ENCODE data around the gene VAV2.

The VAV2 gene

DNA sequence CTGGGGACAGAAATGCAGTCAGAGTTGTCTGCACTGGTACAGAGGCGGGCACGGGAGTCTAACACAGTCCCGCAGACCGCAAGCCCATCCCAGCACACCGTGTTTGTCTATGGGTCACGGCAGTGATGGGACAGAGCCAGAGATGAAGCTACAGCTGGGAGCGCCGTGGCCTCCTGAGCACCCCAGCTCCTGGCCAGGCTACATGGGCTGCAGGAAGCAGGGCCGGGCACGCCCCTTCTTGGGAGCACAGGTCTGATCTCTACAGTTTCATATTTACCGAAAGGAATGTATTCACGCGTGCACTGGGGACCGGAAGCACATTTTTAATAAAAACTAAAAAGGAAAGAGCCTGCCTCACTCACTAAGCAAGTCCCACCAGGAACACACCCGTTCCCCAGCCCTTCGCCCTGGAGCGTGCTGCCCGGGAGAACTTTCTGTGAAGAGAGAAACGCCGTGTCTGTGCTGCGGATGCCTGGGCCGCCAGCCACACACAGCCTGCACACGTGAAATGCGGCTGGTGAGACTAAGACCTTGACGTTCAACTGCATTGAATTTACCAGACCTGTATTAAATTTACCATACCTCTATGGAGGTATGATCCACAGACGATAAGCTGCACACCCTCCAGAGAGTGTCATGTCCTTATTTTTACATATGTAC lies 81.1 kb downstream of the VAV2 start:
- H3K27me3 ChIP-seq (replicated peaks in 2 of 5; ENCODE audit: control insufficient read depth in 4 of 5, insufficient read depth in 5 of 5, low read length in 4 of 5) = no peaks in the 10 kb centered on the region
- 87% methylated on average over 18 of the region's 26 CpGs for WGBS (ENCODE audit: insufficient coverage)
- peaks cover 0 to 9% (median 6%) of the 10 kb centered on the region in 4 experiments for H3K4me1 ChIP-seq (ENCODE audit: control extremely low read depth in 1 of 4, control insufficient read depth in 4 of 4, insufficient read depth in 4 of 4, low read length in 3 of 4)
- no peaks in the 10 kb centered on the region for H3K36me3 ChIP-seq (ENCODE audit: control insufficient read depth in 4 of 4, insufficient read depth in 4 of 4, low read length in 3 of 4)
- no peak overlapping the region for H3K27ac ChIP-seq (ENCODE audit: insufficient read depth in 1 of 2, low read depth in 1 of 2, low read length in 2 of 2, poor library complexity in 1 of 2, severe bottlenecking in 2 of 2)
- DNase-seq = no peak
- CTCF ChIA-PET = interaction anchor here (0.6 kb wide), 1 partner anchor 106 kb away, joined by 4 read pairs; no protein-coding TSS in a partner anchor
- POLR2A ChIA-PET = no interaction called here
- no peaks in the 10 kb centered on the region for H3K9me3 ChIP-seq (ENCODE audit: control extremely low read depth in 1 of 5, control insufficient read depth in 4 of 5, insufficient read depth in 2 of 5, low read depth in 1 of 5, low read length in 4 of 5)
- H3K4me3 ChIP-seq (ENCODE audit: control insufficient read depth in 1 of 7, extremely low read depth in 1 of 7, insufficient read depth in 4 of 7, low read depth in 2 of 7, low read length in 6 of 7) = no peak overlapping the region

DNA sequence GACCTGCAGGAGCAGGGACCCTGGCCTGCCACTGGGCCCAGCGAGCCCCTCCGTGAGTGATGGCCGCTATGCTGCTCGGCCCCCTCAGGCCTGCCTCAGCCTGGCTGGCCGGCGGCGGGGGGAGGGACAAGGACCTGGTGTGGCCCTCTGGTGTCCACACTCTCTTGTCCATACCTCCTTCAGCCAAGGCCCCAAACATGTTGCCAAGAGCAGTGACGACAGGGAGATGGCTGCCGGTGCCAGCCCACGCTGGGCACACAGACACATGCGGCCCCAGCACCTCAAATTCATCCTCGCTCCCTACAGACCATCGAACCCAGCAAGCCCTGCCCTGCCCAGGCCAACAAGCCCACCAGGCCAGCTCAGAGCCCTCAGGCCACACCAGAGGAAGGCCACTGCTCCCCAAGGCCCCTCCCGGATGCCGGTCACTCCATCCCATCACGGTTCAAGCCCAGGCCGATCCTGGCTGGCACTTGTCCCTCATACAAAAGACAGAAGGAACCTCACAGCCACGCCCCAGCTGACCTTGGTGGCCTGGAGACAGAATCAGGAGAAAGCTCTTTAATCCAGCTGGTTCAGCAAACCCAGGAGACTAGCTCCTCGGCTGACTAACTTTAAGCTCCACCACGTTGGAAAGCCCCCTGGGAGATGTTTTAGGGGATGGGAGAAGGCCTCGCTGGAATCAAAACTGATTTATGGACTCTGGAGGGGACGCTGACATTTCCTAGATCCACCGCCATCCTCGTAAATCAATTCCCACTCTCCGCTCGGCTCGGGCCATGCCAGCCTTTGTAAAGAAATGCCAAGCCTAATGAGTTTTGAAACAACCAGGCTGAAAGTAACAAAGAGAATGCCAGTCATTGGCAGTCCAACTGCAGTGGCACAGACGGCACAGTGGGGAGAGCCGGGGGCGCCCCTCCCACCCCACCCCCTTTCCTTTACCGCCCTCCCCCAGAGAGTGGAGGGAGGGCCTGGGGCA lies 84.9 kb downstream of the VAV2 start:
- WGBS (ENCODE audit: insufficient coverage) = 98% methylated on average over 25 of the region's 31 CpGs
- ChIA-PET CTCF (interaction anchor here (0.9 kb wide), 1 partner anchor 125 kb away, joined by 3 read pairs; no protein-coding TSS in a partner anchor), POLR2A (no interaction called here)
- no peaks in the 10 kb centered on the region for H3K36me3 ChIP-seq (ENCODE audit: control insufficient read depth in 4 of 4, insufficient read depth in 4 of 4, low read length in 3 of 4)
- H3K9me3 ChIP-seq (ENCODE audit: control extremely low read depth in 1 of 5, control insufficient read depth in 4 of 5, insufficient read depth in 2 of 5, low read depth in 1 of 5, low read length in 4 of 5) = no peaks in the 10 kb centered on the region
- no peak overlapping the region for H3K4me3 ChIP-seq (ENCODE audit: control insufficient read depth in 1 of 7, extremely low read depth in 1 of 7, insufficient read depth in 4 of 7, low read depth in 2 of 7, low read length in 6 of 7)
- H3K27ac ChIP-seq (ENCODE audit: insufficient read depth in 1 of 2, low read depth in 1 of 2, low read length in 2 of 2, poor library complexity in 1 of 2, severe bottlenecking in 2 of 2) = no peak overlapping the region
- no peaks in the 10 kb centered on the region for H3K27me3 ChIP-seq (replicated peaks in 2 of 5; ENCODE audit: control insufficient read depth in 4 of 5, insufficient read depth in 5 of 5, low read length in 4 of 5)
- DNase-seq = no peak
- no peaks in the 10 kb centered on the region for H3K4me1 ChIP-seq (ENCODE audit: control extremely low read depth in 1 of 4, control insufficient read depth in 4 of 4, insufficient read depth in 4 of 4, low read length in 3 of 4)

DNA sequence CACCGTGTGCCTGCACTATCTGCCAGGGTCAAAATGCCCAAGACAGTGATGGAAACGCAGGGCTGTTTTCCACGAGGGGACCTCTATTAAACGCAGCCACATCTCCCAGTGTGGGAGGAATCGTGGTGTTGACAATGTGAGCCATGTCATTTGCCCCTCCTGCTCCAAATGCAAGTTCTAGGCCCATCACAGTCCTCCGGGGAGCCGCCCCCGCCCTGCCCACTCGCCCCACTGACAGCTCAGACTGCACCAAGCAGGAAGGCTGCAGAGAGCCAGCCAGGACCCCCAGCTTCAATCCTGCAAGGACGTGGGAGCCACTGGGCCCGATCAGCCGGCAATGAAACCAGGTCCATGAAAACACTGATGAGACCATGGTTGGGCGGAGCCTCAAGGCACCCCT lies 85.9 kb downstream of the VAV2 start:
- Histone ChIP-seq H3K27ac (ENCODE audit: insufficient read depth in 1 of 2, low read depth in 1 of 2, low read length in 2 of 2, poor library complexity in 1 of 2, severe bottlenecking in 2 of 2) (no peak overlapping the region), H3K4me1 (ENCODE audit: control extremely low read depth in 1 of 4, control insufficient read depth in 4 of 4, insufficient read depth in 4 of 4, low read length in 3 of 4) (no peaks in the 10 kb centered on the region)
- WGBS (ENCODE audit: insufficient coverage) = 88% methylated on average over 9 of the region's 13 CpGs

DNA sequence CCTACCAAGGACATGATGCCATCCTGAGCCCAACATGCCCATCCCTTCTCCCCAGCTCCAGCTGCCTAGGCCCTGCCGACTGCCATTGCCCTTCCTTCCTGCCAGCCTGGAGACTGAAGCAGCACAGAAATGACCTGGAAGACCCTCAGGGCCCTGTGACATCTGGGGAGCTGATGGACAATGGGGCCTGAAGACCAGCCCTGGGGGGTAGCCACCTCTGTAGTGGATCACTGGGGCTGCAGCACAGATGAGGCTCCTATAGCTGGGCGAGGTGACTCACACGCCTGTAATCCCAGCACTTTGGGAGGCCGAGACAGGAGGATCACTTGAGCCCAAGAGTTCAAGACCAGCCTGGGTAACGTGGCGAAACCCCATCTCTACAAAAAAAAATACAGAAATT lies 86.6 kb downstream of the VAV2 start:
- no peaks in the 10 kb centered on the region for H3K4me1 ChIP-seq (ENCODE audit: control extremely low read depth in 1 of 4, control insufficient read depth in 4 of 4, insufficient read depth in 4 of 4, low read length in 3 of 4)
- no peak for DNase-seq
- no peaks in the 10 kb centered on the region for H3K36me3 ChIP-seq (ENCODE audit: control insufficient read depth in 4 of 4, insufficient read depth in 4 of 4, low read length in 3 of 4)
- no peaks in the 10 kb centered on the region for H3K9me3 ChIP-seq (ENCODE audit: control extremely low read depth in 1 of 5, control insufficient read depth in 4 of 5, insufficient read depth in 2 of 5, low read depth in 1 of 5, low read length in 4 of 5)
- no peak overlapping the region for H3K27ac ChIP-seq (ENCODE audit: insufficient read depth in 1 of 2, low read depth in 1 of 2, low read length in 2 of 2, poor library complexity in 1 of 2, severe bottlenecking in 2 of 2)
- 100% methylated on average over 1 of the region's 6 CpGs for WGBS (ENCODE audit: insufficient coverage)
- ChIA-PET CTCF (no interaction called here), POLR2A (interaction anchor here (0.6 kb wide), 2 partner anchors 27 to 33 kb away, joined by 3 read pairs; no protein-coding TSS in a partner anchor)
- H3K4me3 ChIP-seq (ENCODE audit: control insufficient read depth in 1 of 7, extremely low read depth in 1 of 7, insufficient read depth in 4 of 7, low read depth in 2 of 7, low read length in 6 of 7) = no peak overlapping the region
- H3K27me3 ChIP-seq (replicated peaks in 2 of 5; ENCODE audit: control insufficient read depth in 4 of 5, insufficient read depth in 5 of 5, low read length in 4 of 5) = no peaks in the 10 kb centered on the region

More for the DNA sequence above, 85.9 kb downstream of the VAV2 start:
- ChIA-PET POLR2A (interaction anchor here (0.6 kb wide), 1 partner anchor 32 kb away, joined by 3 read pairs; no protein-coding TSS in a partner anchor), CTCF (interaction anchor here (0.9 kb wide), 1 partner anchor 124 kb away, joined by 3 read pairs; no protein-coding TSS in a partner anchor)
- Histone ChIP-seq H3K36me3 (ENCODE audit: control insufficient read depth in 4 of 4, insufficient read depth in 4 of 4, low read length in 3 of 4) (no peaks in the 10 kb centered on the region), H3K4me3 (ENCODE audit: control insufficient read depth in 1 of 7, extremely low read depth in 1 of 7, insufficient read depth in 4 of 7, low read depth in 2 of 7, low read length in 6 of 7) (no peak overlapping the region), H3K9me3 (ENCODE audit: control extremely low read depth in 1 of 5, control insufficient read depth in 4 of 5, insufficient read depth in 2 of 5, low read depth in 1 of 5, low read length in 4 of 5) (no peaks in the 10 kb centered on the region), H3K27me3 (replicated peaks in 2 of 5; ENCODE audit: control insufficient read depth in 4 of 5, insufficient read depth in 5 of 5, low read length in 4 of 5) (no peaks in the 10 kb centered on the region)
- no peak for DNase-seq

DNA sequence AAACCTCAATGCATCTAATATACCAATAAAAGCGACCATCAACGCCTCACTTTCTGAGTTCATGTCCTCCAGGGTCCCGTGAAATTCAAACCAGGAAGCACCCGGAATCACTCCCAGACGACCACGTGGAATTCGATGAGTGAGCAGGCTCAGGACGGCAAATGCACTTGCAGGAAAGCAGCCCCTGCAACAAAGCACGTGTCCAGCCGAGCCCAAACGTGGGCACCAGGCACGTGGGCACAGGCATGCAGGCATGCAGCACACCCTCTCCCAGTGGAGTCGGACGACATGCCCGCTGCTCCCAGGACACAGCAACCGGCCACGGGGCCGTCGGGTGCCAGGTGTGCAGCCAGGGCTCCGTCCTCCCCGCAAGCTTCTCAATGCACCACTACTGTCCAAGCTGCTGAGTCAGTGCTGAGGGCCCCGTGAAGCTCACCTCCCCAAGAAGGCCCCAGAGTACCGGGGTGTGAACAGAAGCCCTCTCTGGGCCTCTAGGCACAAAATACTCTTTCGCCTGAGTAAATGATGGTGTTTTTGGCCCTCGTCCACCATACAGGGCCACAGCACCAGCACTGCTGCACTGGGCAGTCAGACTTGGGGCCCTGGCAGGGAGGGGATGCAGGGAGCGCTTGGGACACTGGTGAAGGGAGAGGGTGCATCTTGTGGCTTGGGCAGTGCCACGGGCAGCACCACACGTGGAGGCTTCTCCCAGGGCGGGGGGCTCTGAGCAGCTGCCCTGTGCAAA lies 87.6 kb downstream of the VAV2 start:
- Histone ChIP-seq H3K27ac (ENCODE audit: insufficient read depth in 1 of 2, low read depth in 1 of 2, low read length in 2 of 2, poor library complexity in 1 of 2, severe bottlenecking in 2 of 2) (no peak overlapping the region), H3K27me3 (replicated peaks in 2 of 5; ENCODE audit: control insufficient read depth in 4 of 5, insufficient read depth in 5 of 5, low read length in 4 of 5) (no peaks in the 10 kb centered on the region), H3K4me1 (ENCODE audit: control extremely low read depth in 1 of 4, control insufficient read depth in 4 of 4, insufficient read depth in 4 of 4, low read length in 3 of 4) (no peaks in the 10 kb centered on the region), H3K36me3 (ENCODE audit: control insufficient read depth in 4 of 4, insufficient read depth in 4 of 4, low read length in 3 of 4) (no peaks in the 10 kb centered on the region), H3K9me3 (ENCODE audit: control extremely low read depth in 1 of 5, control insufficient read depth in 4 of 5, insufficient read depth in 2 of 5, low read depth in 1 of 5, low read length in 4 of 5) (no peaks in the 10 kb centered on the region), H3K4me3 (ENCODE audit: control insufficient read depth in 1 of 7, extremely low read depth in 1 of 7, insufficient read depth in 4 of 7, low read depth in 2 of 7, low read length in 6 of 7) (no peak overlapping the region)
- CTCF ChIA-PET = interaction anchor here (1.5 kb wide), 1 partner anchor 15 kb away, joined by 4 read pairs; no protein-coding TSS in a partner anchor
- WGBS (ENCODE audit: insufficient coverage) = 93% methylated on average over 25 of the region's 29 CpGs
- POLR2A ChIA-PET = no interaction called here
- no peak for DNase-seq

DNA sequence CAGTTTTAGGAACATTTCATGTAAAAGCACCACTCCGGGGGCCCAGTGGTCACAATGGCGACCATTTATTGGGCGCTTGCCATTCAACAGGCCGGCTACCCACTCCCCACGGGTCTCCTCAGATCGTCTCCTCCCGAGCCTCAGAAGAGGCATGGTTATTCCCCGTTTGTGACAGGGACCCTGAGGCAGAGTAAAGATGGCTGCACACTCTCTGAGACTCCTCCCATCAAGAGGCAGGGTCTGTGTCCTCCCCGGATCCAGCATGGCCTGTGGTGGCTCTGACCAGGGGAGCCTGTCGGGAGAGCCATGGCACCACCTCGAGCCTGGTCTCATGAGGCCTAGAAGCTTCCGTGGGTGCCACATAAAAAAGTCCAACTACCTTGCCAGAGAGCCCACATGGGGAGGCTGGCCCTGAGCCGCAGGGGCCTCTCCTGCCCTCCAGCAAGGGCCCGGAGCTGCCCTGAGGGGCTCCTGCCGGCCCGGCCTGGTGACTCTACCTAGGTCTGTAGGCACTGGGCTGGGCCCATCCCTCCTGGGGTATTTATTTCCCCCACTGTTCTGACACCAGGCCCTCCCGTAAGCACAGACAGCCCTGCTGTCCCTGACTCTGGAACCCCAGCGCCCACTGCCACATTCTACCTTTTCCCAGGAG lies 90.8 kb downstream of the VAV2 start:
- ChIA-PET CTCF (no interaction called here), POLR2A (no interaction called here)
- H3K4me1 ChIP-seq (ENCODE audit: control extremely low read depth in 1 of 4, control insufficient read depth in 4 of 4, insufficient read depth in 4 of 4, low read length in 3 of 4) = no peaks in the 10 kb centered on the region
- no peak overlapping the region for H3K4me3 ChIP-seq (ENCODE audit: control insufficient read depth in 1 of 7, extremely low read depth in 1 of 7, insufficient read depth in 4 of 7, low read depth in 2 of 7, low read length in 6 of 7)
- H3K9me3 ChIP-seq (ENCODE audit: control extremely low read depth in 1 of 5, control insufficient read depth in 4 of 5, insufficient read depth in 2 of 5, low read depth in 1 of 5, low read length in 4 of 5) = no peaks in the 10 kb centered on the region
- 86% methylated on average over 17 of the region's 18 CpGs for WGBS (ENCODE audit: insufficient coverage)
- no peak for DNase-seq
- H3K27me3 ChIP-seq (replicated peaks in 2 of 5; ENCODE audit: control insufficient read depth in 4 of 5, insufficient read depth in 5 of 5, low read length in 4 of 5) = no peaks in the 10 kb centered on the region
- H3K36me3 ChIP-seq (ENCODE audit: control insufficient read depth in 4 of 4, insufficient read depth in 4 of 4, low read length in 3 of 4) = no peaks in the 10 kb centered on the region
- H3K27ac ChIP-seq (ENCODE audit: insufficient read depth in 1 of 2, low read depth in 1 of 2, low read length in 2 of 2, poor library complexity in 1 of 2, severe bottlenecking in 2 of 2) = no peak overlapping the region

Data from common myeloid progenitor, CD34-positive (primary cell).